Measurements from ENCODE around the gene TMSB10. TPM values are rescaled to one million over a fixed set of nuclear protein-coding genes. Genes with fewer than 3 reads are reported as not detected.
"Not testable (repeated sequence)": the region's sequence is repeated elsewhere in the genome, so short reads cannot be mapped to it uniquely, and the experiment has no call there.

The TMSB10 gene
- total RNA-seq, 1 donor from 2014 or later, result 7,745 TPM

- DNase-seq, result peak; percentile 64
These were observed 710 bp upstream of the TMSB10 start for GRCh38 chr2:84904717-84905174.

DNA sequence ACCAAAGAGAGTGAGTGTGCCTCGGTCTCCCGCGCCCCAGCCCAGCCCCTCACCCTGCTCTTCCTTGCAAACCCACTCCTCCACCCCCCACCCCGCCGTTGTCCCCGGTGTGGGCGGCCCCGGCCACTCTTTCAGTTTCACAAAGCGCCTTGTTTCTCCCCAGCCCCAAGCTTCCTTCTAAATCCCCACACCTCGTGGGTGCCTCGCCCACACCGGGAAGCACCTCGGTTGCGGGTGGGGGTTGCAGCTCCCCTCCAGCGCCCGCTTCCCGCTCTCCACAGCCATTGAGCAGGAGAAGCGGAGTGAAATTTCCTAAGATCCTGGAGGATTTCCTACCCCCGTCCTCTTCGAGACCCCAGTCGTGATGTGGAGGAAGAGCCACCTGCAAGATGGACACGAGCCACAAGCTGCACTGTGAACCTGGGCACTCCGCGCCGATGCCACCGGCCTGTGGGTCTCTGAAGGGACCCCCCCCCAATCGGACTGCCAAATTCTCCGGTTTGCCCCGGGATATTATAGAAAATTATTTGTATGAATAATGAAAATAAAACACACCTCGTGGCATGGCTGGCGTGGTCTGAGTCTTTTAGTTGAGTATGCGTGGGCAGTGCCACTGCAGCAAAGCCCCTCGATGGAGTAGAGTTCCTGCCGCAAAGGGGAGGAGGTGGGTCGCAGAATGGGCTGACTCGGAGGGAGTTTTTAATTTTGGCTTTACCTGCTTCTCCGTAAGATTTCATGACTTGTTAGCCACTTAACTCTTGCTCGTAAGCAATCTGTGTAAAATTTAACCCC lies 848 bp downstream of the TMSB10 start:
- DNase-seq, result peak; percentile 30

DNA sequence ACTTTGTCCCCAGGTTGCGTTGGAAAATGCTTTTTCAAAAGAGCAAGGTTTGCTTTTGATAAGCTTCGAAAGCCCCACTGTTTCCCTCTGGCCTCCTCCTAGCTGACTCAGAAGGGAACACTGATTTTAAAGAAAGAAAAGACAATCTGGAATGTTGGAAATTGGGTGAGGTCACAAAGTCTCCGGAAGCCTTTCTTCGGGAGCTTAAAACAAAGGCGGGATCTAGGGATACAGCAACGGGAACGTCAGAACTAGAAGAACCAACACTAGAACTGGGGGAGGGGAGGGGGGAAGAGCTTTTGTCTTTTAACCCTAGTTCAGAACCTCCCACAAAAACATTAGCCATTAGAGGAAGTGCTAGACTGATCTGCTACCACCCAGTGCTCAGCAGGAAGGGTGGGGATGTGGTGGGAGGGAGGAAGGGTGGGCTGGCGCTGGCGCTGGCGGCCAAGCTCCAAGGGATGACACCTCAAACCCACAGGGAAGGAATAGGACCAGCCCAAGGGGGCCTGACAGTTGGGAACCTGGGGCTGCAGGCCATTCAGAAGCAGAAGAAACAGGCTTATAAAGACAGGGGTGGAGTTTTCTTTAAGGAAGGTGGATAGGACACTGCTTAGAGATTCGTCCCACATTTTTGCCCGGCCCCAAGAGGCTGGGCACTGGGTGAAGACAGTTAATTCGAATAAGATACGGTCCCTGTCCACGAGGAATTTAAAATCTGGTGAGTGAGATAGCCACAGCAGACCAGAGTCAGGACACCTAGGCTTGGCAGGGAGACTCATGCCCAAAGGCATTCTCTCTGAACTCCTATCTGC lies 1.7 kb downstream of the TMSB10 start:
- peak; percentile 91 for DNase-seq

DNA sequence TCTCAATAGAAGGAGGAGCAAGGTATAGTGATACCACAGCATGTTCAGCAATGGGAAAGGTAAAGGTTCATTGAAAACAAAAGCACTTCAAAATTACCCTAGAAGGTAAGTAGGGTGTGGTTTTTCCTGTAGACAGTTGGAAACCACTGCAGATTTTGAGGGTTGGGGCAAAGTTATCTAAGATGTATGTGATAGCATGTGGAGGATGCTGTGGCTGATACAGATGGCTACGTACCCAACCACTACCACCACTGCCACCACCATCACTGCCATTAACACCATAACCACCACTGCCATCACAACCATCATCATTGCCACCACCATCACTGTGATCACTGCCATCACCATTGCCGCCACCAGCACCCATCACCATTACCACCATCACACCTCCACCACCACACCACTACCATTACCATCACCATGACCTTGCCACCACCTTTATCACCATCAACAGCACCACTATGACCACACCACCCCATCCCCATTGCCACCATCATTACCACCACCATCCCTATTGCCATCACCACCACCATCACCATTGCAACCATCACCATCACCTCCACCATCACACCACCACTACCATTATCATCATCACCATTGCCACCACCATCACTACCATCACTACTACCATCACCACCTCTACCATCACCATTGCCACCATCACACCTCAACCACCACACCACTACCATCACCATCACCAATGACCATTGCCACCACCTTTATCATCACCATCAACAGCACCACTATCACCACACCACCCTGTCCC lies 3.7 kb downstream of the TMSB10 start:
- DNase-seq, result no peak

- DNase-seq, result no peak
These were observed 5.8 kb downstream of the TMSB10 start for GRCh38 chr2:84911135-84911678.

- DNase-seq, result no peak
These were observed 7.5 kb downstream of the TMSB10 start for GRCh38 chr2:84912984-84913383.

DNA sequence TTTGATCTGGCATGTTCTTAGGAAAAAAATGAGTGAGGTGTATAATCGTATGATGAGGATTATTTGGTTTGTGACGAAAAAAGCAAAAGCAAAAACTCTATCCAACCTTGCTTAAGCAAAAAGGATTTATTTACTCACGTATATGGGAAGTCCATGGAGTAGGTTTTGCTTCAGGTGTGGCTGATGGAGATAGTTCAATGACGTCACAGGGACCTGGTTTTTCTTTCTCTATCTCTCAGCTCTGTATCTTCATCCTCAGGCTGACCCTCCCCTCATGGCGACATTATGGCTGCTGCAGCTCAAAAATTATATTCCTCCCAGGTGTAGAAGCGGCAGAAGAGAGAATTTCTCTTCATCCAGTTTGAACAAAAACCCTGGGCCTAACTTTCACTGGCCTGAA lies 8.9 kb downstream of the TMSB10 start:
- no peak for DNase-seq

DNA sequence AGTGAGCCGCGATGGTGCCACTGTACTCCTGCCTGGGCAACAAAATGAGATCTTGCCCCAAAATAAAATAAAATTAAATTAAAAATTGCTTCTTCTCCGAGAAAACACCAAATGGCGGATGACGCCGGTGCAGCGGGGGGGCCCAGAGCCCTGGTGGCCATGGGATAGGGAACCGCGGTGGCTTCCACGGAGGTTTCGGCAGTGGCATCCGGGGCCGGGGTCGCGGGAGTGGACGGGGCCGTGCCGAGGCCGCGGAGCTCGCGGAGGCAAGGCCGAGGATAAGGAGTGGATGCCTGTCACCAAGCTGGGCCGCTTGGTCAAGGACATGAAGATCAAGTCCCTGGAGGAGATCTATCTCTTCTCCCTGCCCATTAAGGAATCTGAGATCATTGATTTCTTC lies 10.2 kb downstream of the TMSB10 start:
- not testable (repeated sequence) for DNase-seq

DNA sequence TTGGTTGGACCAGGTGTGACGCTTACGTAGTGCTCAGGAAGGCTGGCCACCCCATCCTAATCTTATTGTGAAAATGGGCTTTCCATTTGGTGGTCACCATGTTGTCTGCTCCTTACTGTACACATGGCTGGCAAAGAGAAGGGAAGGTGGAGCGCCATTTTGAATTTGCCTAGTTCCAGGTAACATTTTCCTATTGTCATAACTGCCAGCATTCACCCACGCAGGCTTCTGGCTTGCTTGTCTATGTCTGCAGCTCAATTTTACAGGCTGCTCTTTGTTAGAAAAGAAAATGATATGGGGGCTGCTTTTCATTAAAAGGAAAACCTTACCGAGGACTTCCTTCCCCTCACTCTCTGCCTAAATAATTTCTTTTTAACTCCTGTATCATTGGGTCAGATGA lies 12.4 kb downstream of the TMSB10 start:
- not testable (repeated sequence) for DNase-seq

DNA sequence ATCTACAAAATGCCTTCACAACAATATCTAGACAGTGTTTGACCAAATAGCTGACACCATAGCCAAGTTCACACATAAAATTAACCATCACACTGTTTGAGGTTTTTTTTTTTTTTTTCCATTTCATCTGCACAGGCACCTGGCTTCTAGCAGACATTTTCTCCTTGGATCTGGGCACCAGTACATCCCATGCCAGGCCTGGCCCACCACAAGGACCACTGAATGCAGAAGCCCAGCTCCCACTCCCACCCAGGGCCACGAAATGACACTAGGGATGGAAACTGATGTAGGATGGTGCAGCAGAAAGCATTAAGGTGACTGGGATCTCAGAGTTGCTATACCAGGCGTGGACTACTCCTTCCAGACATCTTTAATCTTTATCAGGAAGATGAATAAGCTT lies 13.0 kb downstream of the TMSB10 start:
- no peak for DNase-seq

GRCh38 chr2:84919885-84920580 lies 14.6 kb downstream of the TMSB10 start:
- DNase-seq, result peak; percentile 96

GRCh38 chr2:84923009-84923408 lies 17.6 kb downstream of the TMSB10 start:
- DNase-seq, result no peak

GRCh38 chr2:84924173-84925106 lies 19.0 kb downstream of the TMSB10 start:
- DNase-seq, result peak; percentile 95

- DNase-seq, result no peak
These were observed 19.9 kb downstream of the TMSB10 start for GRCh38 chr2:84925336-84925723.

- DNase-seq, result peak; percentile 96
These were observed 20.4 kb downstream of the TMSB10 start for GRCh38 chr2:84925724-84926376.

GRCh38 chr2:84927275-84927627 lies 21.8 kb downstream of the TMSB10 start:
- DNase-seq, result no peak

DNA sequence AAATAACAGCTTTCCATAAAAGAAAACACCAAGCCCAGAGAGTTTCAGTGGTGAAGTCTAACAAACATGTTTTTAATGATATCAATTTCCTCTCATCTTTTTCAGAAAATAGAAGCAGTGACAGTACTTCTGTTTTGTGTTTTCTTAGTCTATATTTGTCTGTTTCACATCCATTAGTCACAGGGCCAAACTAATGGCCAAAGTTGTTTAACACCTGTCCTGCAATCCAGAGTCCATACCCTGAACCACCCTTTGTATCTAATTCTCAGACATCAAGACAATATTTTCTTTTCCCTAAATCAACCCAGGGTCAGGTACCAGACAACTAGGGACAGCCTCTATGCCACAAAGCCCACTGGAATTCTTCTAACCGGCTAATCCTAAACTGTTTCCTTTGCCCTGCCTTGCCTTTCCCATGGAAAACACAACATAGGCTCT lies 25.9 kb downstream of the TMSB10 start:
- no peak for DNase-seq

DNA sequence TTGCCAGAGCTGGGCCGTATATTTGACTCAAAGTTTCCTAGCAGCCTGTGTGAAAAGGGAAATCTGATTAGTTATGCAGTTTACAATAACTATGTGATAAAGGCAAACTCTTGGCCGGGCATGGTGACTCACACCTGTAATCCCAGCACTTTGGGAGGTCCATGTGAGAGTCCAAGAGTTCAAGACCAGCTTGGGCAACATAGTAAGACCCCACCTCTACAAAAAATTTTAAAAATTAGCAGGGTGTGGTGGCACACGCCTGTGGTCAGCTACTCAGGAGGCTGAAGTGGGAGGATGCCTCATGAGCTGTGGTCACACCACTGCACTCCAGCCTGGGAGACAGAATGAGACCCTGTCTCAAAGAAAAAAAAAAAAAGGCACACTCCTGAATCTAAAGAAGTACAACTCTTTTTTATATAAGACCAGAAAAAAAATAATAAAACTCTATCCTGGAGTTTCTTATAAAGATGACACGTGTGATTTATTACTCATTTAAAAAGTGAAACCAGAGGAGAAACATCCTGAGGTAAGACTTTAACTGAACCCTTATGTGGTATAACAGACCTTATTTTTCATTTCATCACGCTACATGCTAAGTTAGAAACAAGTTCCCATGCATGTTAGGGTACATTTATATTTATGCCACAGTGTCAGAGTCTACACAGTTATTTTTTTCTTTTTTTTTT lies 32.9 kb downstream of the TMSB10 start:
- no peak for DNase-seq

GRCh38 chr2:84939426-84940087 lies 34.1 kb downstream of the TMSB10 start:
- no peak for DNase-seq

All from dermis blood vessel endothelial cell (primary cell).